Endothelial cell of umbilical vein (primary cell): Measurements from ENCODE around the gene OTUD7B. TPM values are rescaled to one million over a fixed set of nuclear protein-coding genes. Genes with fewer than 3 reads are reported as not detected.
A peak's percentile ranks its signal among the peaks of the same experiment; 100 is the strongest.

Experiments
- BruUV-seq: library from RNA; stranded (reverse); fragments of 400-500 nt; replicated peaks from 2 replicates; lab custom pipeline; 2021; lab: Mats Ljungman, UMichigan
- CTCF ChIA-PET: fragments of 300-600, 350-600 bp; sonication (Branson Sonifier 250); formaldehyde crosslinking; loops from one replicate; lab custom pipeline; 2021; ENCODE audit warnings: antibody characterized with exemption, inconsistent platforms; lab: Charles Lee
- POLR2A ChIA-PET: fragments of 300-600, 350-600 bp; sonication (Branson Sonifier 250); formaldehyde crosslinking; loops from one replicate; lab custom pipeline; 2021; ENCODE audit warnings: antibody characterized with exemption, inconsistent platforms; lab: Charles Lee
- DNase-seq: peaks from one replicate; pipeline ENCODE4 v3.0.0-alpha.2; 2011; ENCODE audit warnings: low read depth, low spot score
- FAIRE-seq: peaks from 2 replicates; lab custom pipeline; 2011; peaks lifted over from hg19 to GRCh38; lab: Jason Lieb, UNC
- H2AFZ ChIP-seq: 2 replicates; pipeline ENCODE4 v1.6.0; 2012; ENCODE audit warnings: low read depth, low read length, control low read depth, inconsistent platforms
- H3K27ac ChIP-seq: 2 replicates; pipeline ENCODE4 v1.5.1; 2011; ENCODE audit warnings: low read depth, mild to moderate bottlenecking, control low read depth, low read length, moderate library complexity; ENCODE audit not compliant: insufficient read depth
- H3K27me3 ChIP-seq, 2 experiments: 2 replicates each; pipeline versions ENCODE4 v1.6.0 to v1.6.1; 2011; ENCODE audit warnings: low read length in 2 of 2, mixed read lengths in 1 of 2; ENCODE audit not compliant: control insufficient read depth in 2 of 2, insufficient read depth in 2 of 2
- H3K36me3 ChIP-seq, 2 experiments: 2 replicates in 1 of 2; 3 replicates in 1 of 2; pipeline ENCODE4 v1.5.1; 2011; ENCODE audit warnings: low read length in 2 of 2, mild to moderate bottlenecking in 1 of 2, moderate library complexity in 1 of 2; ENCODE audit not compliant: control insufficient read depth in 2 of 2, insufficient read depth in 2 of 2; ENCODE audit errors: extremely low read depth in 1 of 2
- H3K4me1 ChIP-seq: 3 replicates; pipeline ENCODE4 v1.5.1; 2011; ENCODE audit warnings: mild to moderate bottlenecking, low read length; ENCODE audit not compliant: control insufficient read depth, insufficient read depth; ENCODE audit errors: extremely low read depth
- H3K4me2 ChIP-seq: 2 replicates; pipeline ENCODE4 v1.6.1; 2011; ENCODE audit warnings: low read length, control low read depth, mixed read lengths; ENCODE audit not compliant: insufficient read depth
- H3K4me3 ChIP-seq, 3 experiments: fragments of 200-600 bp in 1 of 3; sonication (generic), shearing (Covaris generic) in 1 of 3; replicated peaks in 1 of 3; 2 replicates each; pipeline ENCODE4 v1.5.1; 2011 to 2016; ENCODE audit warnings: control low read depth in 3 of 3, low read length in 3 of 3, mild to moderate bottlenecking in 2 of 3, inconsistent platforms in 1 of 3, low read depth in 1 of 3, moderate library complexity in 1 of 3; ENCODE audit not compliant: insufficient read depth in 1 of 3
- H3K79me2 ChIP-seq: 2 replicates; pipeline ENCODE4 v1.6.0; 2012; ENCODE audit warnings: low read length, inconsistent platforms; ENCODE audit not compliant: control insufficient read depth, insufficient read depth
- H3K9ac ChIP-seq: replicated peaks from 2 replicates; pipeline ENCODE3; 2011; ENCODE audit warnings: low read length, control low read depth; ENCODE audit not compliant: insufficient read depth; ENCODE audit errors: extremely low read depth
- H3K9me1 ChIP-seq: replicated peaks from 3 replicates; pipeline ENCODE4 v1.6.0; 2011; ENCODE audit warnings: mild to moderate bottlenecking, low read length; ENCODE audit not compliant: control insufficient read depth, insufficient read depth; ENCODE audit errors: extremely low read depth
- H3K9me3 ChIP-seq: replicated peaks from 2 replicates; pipeline ENCODE4 v1.5.1; 2012; ENCODE audit warnings: low read length, inconsistent platforms; ENCODE audit not compliant: control insufficient read depth, insufficient read depth
- H4K20me1 ChIP-seq: replicated peaks from 2 replicates; pipeline ENCODE3; 2011; ENCODE audit warnings: mild to moderate bottlenecking, low read length; ENCODE audit not compliant: control insufficient read depth, insufficient read depth; ENCODE audit errors: extremely low read depth
- CTCF ChIP-seq, 2 donors: IDR thresholded peaks; 1 replicate in 1 of 2; 2 replicates in 1 of 2; pipeline ENCODE4 v1.5.1; 2011; ENCODE audit warnings: low read length in 2 of 2, mild to moderate bottlenecking in 2 of 2, moderate library complexity in 2 of 2, control low read depth in 1 of 2, inconsistent platforms in 1 of 2, low read depth in 1 of 2; ENCODE audit not compliant: insufficient read depth in 1 of 2; ENCODE audit errors: extremely low read depth in 1 of 2
- EZH2 ChIP-seq: IDR thresholded peaks from 2 replicates; pipeline ENCODE4 v1.6.1; 2012; ENCODE audit warnings: borderline replicate concordance, low read depth, mild to moderate bottlenecking, moderate library complexity, low read length, inconsistent platforms; ENCODE audit not compliant: severe bottlenecking
- FOS ChIP-seq: IDR thresholded peaks from 2 replicates; pipeline ENCODE4 v1.6.1; 2011; ENCODE audit warnings: mild to moderate bottlenecking, low read length, moderate library complexity, borderline replicate concordance; ENCODE audit not compliant: insufficient read depth
- GATA2 ChIP-seq: IDR thresholded peaks from 2 replicates; pipeline ENCODE4 v1.7.0; 2011; ENCODE audit warnings: low read depth, mild to moderate bottlenecking, moderate library complexity, mixed read lengths, low read length; ENCODE audit not compliant: insufficient read length, insufficient read depth
- JUN ChIP-seq: IDR thresholded peaks from 2 replicates; pipeline ENCODE4 v1.6.1; 2011; ENCODE audit warnings: borderline replicate concordance, low read depth; ENCODE audit not compliant: insufficient read length, insufficient read depth
- MAX ChIP-seq: IDR thresholded peaks from 2 replicates; pipeline ENCODE4 v1.6.1; 2011; ENCODE audit not compliant: insufficient read depth, insufficient read length
- MYC ChIP-seq: IDR thresholded peaks from one replicate; pipeline ENCODE4 v1.6.1; 2011; ENCODE audit warnings: mild to moderate bottlenecking, low read depth, low read length
- POLR2A ChIP-seq: IDR thresholded peaks from 2 replicates; pipeline ENCODE4 v1.6.1; 2012; ENCODE audit warnings: low read depth, mild to moderate bottlenecking, control low read depth, low read length
- POLR2AphosphoS5 ChIP-seq: IDR thresholded peaks from 2 replicates; pipeline ENCODE4 v1.6.1; 2012; ENCODE audit warnings: low read depth, mild to moderate bottlenecking, control low read depth, low read length, moderate library complexity; ENCODE audit not compliant: insufficient read depth
- dilution Hi-C: fragments of 300-500 bp; cut with MboI; formaldehyde crosslinking; loops from one replicate; pipeline ENCODE4 v1.15.0; 2019; ENCODE audit warnings: low sequenced_read_pairs; ENCODE audit not compliant: extremely low pct_ligation_motif_present
- intact Hi-C: fragments of 100-400 bp; cut with micrococcal nuclease; formaldehyde crosslinking; loops from one replicate; pipeline ENCODE4 v1.10.0; 2022
- polyA plus RNA-seq, 4 experiments: library from polyadenylated mRNA; depleted of rRNA in 3 of 4; stranded (reverse) in 3 of 4; unstranded in 1 of 4; fragments of >200 nt; gene quantifications; 2 replicates each; pipeline versions ENCODE4 v1.2.1 to v1.2.3, GENCODE V29; 2011 to 2012; ENCODE audit warnings: missing spikeins in 1 of 4
- total RNA-seq: library from RNA; stranded (reverse); gene quantifications from 2 replicates; pipeline ENCODE4 v1.2.3, GENCODE V29; 2021

OTUD7B gene
- total and polyA plus RNA-seq, 2 donors (not counting 3 experiments of a cell fraction or from before 2014, with no cell fraction given): 4.3 to 22.8 TPM

- no peak overlapping the region for H2AFZ ChIP-seq
- H3K9me3 ChIP-seq: no peaks in the 10 kb centered on the region
- no peaks in the 10 kb centered on the region for H3K9me1 ChIP-seq
- TF ChIP-seq MAX (no peak), POLR2A (no peak), JUN (no peak), FOS (no peak), MYC (no peak), GATA2 (no peak)
- H3K9ac ChIP-seq: no peak overlapping the region
- H3K27ac ChIP-seq: no peak overlapping the region
- no peak overlapping the region for H3K4me3 ChIP-seq
- FAIRE-seq (peak; percentile 61), DNase-seq (no peak)
- no peaks in the 10 kb centered on the region for H3K36me3 ChIP-seq
- no TSS peak for BruUV-seq
- H3K4me1 ChIP-seq: peaks cover 37% of the 10 kb centered on the region
- dilution Hi-C loops: no loop called here
- H4K20me1 ChIP-seq: no peaks in the 10 kb centered on the region
- H3K4me2 ChIP-seq: no peak overlapping the region
- H3K27me3 ChIP-seq: no peaks in the 10 kb centered on the region
- POLR2A ChIA-PET: no interaction called here
- intact Hi-C loops: no loop called here
- CTCF ChIA-PET: interaction anchor here (1.0 kb wide), 1 partner anchor 253 kb away, joined by 3 read pairs; no protein-coding TSS in a partner anchor
- H3K79me2 ChIP-seq: no peaks in the 10 kb centered on the region
Measured at GRCh38 chr1:149934356-149934755, 76.2 kb downstream of the OTUD7B start.

- Histone ChIP-seq H3K4me2 (no peak overlapping the region), H3K27ac (no peak overlapping the region), H3K27me3 (no peaks in the 10 kb centered on the region), H3K9me1 (no peaks in the 10 kb centered on the region), H4K20me1 (no peaks in the 10 kb centered on the region), H3K36me3 (no peaks in the 10 kb centered on the region), H2AFZ (no peak overlapping the region), H3K79me2 (no peaks in the 10 kb centered on the region), H3K4me3 (no peak overlapping the region), H3K9ac (no peak overlapping the region), H3K4me1 (peaks cover 34% of the 10 kb centered on the region), H3K9me3 (no peaks in the 10 kb centered on the region)
- CTCF ChIA-PET: interaction anchor here (0.8 to 1.6 kb wide), 2 partner anchors 9 to 117 kb away, joined by 3 to 5 read pairs; no protein-coding TSS in a partner anchor
- TF ChIP-seq POLR2AphosphoS5 (no peak), MYC (no peak), GATA2 (no peak), JUN (no peak), EZH2 (no peak), FOS (no peak), CTCF (IDR thresholded peaks at IDR 0.05; ENCODE audit: extremely low read depth in 1 of 2, insufficient read depth in 1 of 2, low read depth in 1 of 2, low read length in 2 of 2) (no peak), POLR2A (no peak), MAX (no peak)
- DNase-seq (no peak), FAIRE-seq (no peak)
- intact Hi-C loops (no loop called here), dilution Hi-C loops (no loop called here)
- POLR2A ChIA-PET: no interaction called here
- no TSS peak for BruUV-seq
Measured at GRCh38 chr1:149933208-149933607, 77.3 kb downstream of the OTUD7B start.
